NCI-H187 treated with DMSO at 0.1 percent for 48 hours (cell line): ENCODE measurements around the gene INTS11.

ENCODE experiments used
- DNase-seq: peaks from one replicate; lab custom pipeline; 2025; lab: John Stamatoyannopoulos, UW

INTS11 gene

GRCh38 chr1:1299686-1300351 lies 24.6 kb downstream of the INTS11 start:
- no peak for DNase-seq

- no peak for DNase-seq
Observed at GRCh38 chr1:1298861-1299685, 25.4 kb downstream of the INTS11 start.

GRCh38 chr1:1297802-1298424 lies 26.5 kb downstream of the INTS11 start:
- no peak for DNase-seq

GRCh38 chr1:1296070-1297061 lies 28.1 kb downstream of the INTS11 start:
- DNase-seq = no peak

- no peak for DNase-seq
Observed at GRCh38 chr1:1295154-1295923, 29.1 kb downstream of the INTS11 start.

- DNase-seq = no peak
Observed at GRCh38 chr1:1294250-1294890, 30.1 kb downstream of the INTS11 start.

- DNase-seq = no peak
Observed at GRCh38 chr1:1293263-1294249, 30.9 kb downstream of the INTS11 start.

GRCh38 chr1:1292851-1293250 lies 31.6 kb downstream of the INTS11 start:
- DNase-seq = no peak

- no peak for DNase-seq
Observed at GRCh38 chr1:1292442-1292779, 32.0 kb downstream of the INTS11 start.

- peak; percentile 68 for DNase-seq
Observed at GRCh38 chr1:1291548-1292441, 32.7 kb downstream of the INTS11 start.

- no peak for DNase-seq
Observed at GRCh38 chr1:1291023-1291528, 33.4 kb downstream of the INTS11 start.

- DNase-seq = peak; percentile 9
Observed at GRCh38 chr1:1290238-1290731, 34.2 kb downstream of the INTS11 start.

GRCh38 chr1:1287288-1288110 lies 37.0 kb downstream of the INTS11 start:
- no peak for DNase-seq

- DNase-seq = no peak
Observed at GRCh38 chr1:1286313-1287261, 37.9 kb downstream of the INTS11 start.

- DNase-seq = no peak
Observed at GRCh38 chr1:1285611-1286311, 38.7 kb downstream of the INTS11 start.
